Spleen (tissue), 7 donors: Measurements from ENCODE around the gene CNTNAP2.

Source experiments
- POLR2A ChIP-seq, 3 donors: fragments of 450-650 bp; IDR thresholded peaks; one replicate each; pipeline ENCODE4 v1.5.1; 2017; ENCODE audit warnings: antibody characterized with exemption in 3 of 3, mild to moderate bottlenecking in 1 of 3
- TF ChIP-seq, protein P1 (sequence below), 11 experiments: fragments of 200-600 bp in 7 of 11; fragments of 450-650 bp in 4 of 11; sonication (generic) in 4 of 11; IDR thresholded peaks in 8 of 11; conservative IDR thresholded peaks in 3 of 11; 1 replicate in 7 of 11; 2 replicates in 4 of 11; pipeline versions ENCODE4 v1.4.0 to v1.8.0; 2016 to 2021; ENCODE audit warnings: antibody characterized with exemption in 11 of 11, inconsistent platforms in 4 of 11, mild to moderate bottlenecking in 1 of 11
- donor health status: DM: no; HTN: no; CAD: no; lungs with moderate emphysema.
- donor health status: DM: no; HTN: no; CAD: no.
- donor health status: DM: no; HTN: no; CAD: no.

DNA sequence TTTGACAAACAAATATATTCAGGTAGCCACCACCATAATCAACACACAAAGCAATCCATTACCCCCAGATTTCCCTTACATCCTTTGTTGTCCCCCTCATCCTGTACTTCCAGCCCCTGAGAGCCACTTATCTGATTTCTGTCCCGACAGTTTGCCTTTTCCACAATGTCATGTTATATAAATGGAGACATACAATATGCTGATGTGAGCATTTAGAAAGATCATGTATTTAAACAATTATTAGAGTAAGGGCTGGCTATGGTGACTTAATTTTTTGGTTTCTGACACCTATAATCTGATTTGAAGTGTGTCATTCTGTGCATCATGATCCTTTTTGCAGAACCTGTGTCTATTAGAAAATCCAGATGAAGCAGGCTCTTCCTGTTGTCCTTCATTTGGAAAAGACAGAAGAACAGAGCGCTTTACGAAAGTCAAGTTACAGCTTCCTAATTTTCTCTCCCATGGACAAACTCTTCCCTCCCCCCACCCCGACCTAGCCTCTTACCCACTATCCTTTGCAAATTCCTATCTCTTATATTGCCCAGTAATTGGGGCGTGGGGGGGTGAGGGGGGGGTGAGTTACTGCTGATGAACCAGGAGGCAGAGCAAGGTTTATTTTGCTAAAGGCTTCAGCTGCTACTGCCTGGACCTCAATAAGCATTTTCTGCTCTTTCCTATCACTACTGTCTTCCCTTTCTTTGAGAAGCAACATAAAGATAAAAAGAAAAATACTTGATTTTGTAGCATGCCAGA lies 2221.6 kb downstream of the CNTNAP2 start:
- TF ChIP-seq, protein P1, sequence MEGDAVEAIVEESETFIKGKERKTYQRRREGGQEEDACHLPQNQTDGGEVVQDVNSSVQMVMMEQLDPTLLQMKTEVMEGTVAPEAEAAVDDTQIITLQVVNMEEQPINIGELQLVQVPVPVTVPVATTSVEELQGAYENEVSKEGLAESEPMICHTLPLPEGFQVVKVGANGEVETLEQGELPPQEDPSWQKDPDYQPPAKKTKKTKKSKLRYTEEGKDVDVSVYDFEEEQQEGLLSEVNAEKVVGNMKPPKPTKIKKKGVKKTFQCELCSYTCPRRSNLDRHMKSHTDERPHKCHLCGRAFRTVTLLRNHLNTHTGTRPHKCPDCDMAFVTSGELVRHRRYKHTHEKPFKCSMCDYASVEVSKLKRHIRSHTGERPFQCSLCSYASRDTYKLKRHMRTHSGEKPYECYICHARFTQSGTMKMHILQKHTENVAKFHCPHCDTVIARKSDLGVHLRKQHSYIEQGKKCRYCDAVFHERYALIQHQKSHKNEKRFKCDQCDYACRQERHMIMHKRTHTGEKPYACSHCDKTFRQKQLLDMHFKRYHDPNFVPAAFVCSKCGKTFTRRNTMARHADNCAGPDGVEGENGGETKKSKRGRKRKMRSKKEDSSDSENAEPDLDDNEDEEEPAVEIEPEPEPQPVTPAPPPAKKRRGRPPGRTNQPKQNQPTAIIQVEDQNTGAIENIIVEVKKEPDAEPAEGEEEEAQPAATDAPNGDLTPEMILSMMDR (IDR thresholded peaks at IDR 0.05 in 8 of 11, conservative IDR thresholded peaks at IDR 0.05 in 3 of 11): no peak
- no peak for TF ChIP-seq POLR2A (IDR thresholded peaks at IDR 0.05)
